T-helper 2 cell treated with Interferon-gamma antibody and Interleukin-4, amounts not matched to agents 5 μg/mL and 100 μg/mL, for 36 hours (primary cell): ENCODE data around the gene ARL3.
"Not testable (repeated sequence)": the region's sequence is repeated elsewhere in the genome, so short reads cannot be mapped to it uniquely, and the experiment has no call there.

Experiments
- DNase-seq: peaks from one replicate; pipeline ENCODE4 v3.0.0; 2021; ENCODE audit warnings: low spot score
- H3K27ac Mint-ChIP-seq: one replicate; pipeline ENCODE4 v1.8.0; 2021; ENCODE audit warnings: mild to moderate bottlenecking, mixed read lengths
- H3K27me3 Mint-ChIP-seq: one replicate; pipeline ENCODE4 v1.8.0; 2021; ENCODE audit warnings: low read depth, mixed read lengths
- H3K36me3 Mint-ChIP-seq: one replicate; pipeline ENCODE4 v1.8.0; 2021; ENCODE audit warnings: low read depth, mixed read lengths
- H3K4me1 Mint-ChIP-seq: one replicate; pipeline ENCODE4 v1.8.0; 2021; ENCODE audit warnings: low read depth, mixed read lengths
- H3K4me3 Mint-ChIP-seq: one replicate; pipeline ENCODE4 v1.8.0; 2022; ENCODE audit warnings: mild to moderate bottlenecking, moderate library complexity, mixed read lengths
- H3K9me3 Mint-ChIP-seq: one replicate; pipeline ENCODE4 v1.8.0; 2021; ENCODE audit warnings: mixed read lengths

ARL3 gene

DNA sequence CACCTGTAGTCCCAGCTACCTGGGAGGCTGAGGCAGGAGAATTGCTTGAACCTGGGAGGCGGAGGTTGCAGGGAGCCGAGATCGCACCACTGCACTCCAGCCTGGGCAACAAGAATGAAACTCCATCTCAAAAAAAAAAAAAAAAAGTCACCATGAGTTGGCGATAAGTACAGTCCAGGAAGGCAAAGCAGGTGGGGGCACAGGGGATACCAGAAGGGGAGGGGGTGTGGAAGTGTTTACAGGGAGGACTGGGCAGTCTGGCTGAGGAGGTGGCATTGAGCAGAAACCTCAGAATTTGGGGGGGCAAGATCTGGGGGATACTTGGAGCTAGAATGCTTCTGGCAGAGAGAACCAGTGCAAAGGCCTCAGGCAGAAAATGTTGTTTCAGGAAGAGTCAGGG, 46.8 kb downstream of the ARL3 start:
- H3K36me3 Mint-ChIP-seq, DNase-seq, H3K27me3 Mint-ChIP-seq, H3K27ac Mint-ChIP-seq, H3K4me1 Mint-ChIP-seq, H3K4me3 Mint-ChIP-seq, H3K9me3 Mint-ChIP-seq: not testable (repeated sequence)

GRCh38 chr10:102665904-102666509, 48.2 kb downstream of the ARL3 start:
- peaks cover 17% of the 10 kb centered on the region for H3K4me1 Mint-ChIP-seq
- no peak overlapping the region for H3K27ac Mint-ChIP-seq
- DNase-seq: no peak
- H3K27me3 Mint-ChIP-seq: no peaks in the 10 kb centered on the region
- H3K9me3 Mint-ChIP-seq: no peaks in the 10 kb centered on the region
- H3K4me3 Mint-ChIP-seq: no peak overlapping the region
- no peaks in the 10 kb centered on the region for H3K36me3 Mint-ChIP-seq

DNA sequence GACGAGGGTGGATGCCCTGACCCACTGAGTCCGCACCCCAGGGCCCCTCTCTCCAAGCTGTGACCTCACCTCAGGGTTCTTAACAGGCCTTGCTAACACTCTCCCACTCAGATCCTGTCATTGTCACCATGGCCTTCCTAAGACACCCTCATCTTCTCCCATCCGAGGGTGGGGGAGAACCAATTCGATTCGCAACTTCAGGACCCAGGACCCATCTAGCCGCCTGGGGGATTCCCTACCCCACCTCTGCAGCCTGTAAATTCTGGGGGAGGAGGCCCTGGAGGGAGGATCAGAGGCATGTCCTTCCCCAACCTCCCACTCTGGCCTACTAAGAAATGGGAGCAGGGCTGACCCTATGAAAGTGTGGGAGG, 52.6 kb downstream of the ARL3 start:
- Mint-ChIP-seq H3K9me3 (no peaks in the 10 kb centered on the region), H3K4me1 (peaks cover 27% of the 10 kb centered on the region), H3K36me3 (peaks cover 14% of the 10 kb centered on the region), H3K4me3 (peak overlapping the region; percentile 65), H3K27me3 (no peaks in the 10 kb centered on the region), H3K27ac (peak overlapping the region; percentile 84)
- peak; percentile 48 for DNase-seq

- peak overlapping the region; percentile 65 for H3K4me3 Mint-ChIP-seq
- H3K9me3 Mint-ChIP-seq: no peaks in the 10 kb centered on the region
- peak overlapping the region; percentile 84 for H3K27ac Mint-ChIP-seq
- no peaks in the 10 kb centered on the region for H3K27me3 Mint-ChIP-seq
- peaks cover 14% of the 10 kb centered on the region for H3K36me3 Mint-ChIP-seq
- H3K4me1 Mint-ChIP-seq: peaks cover 27% of the 10 kb centered on the region
- peak; percentile 84 for DNase-seq
Observed at GRCh38 chr10:102660888-102661657, 53.1 kb downstream of the ARL3 start.

- H3K27ac Mint-ChIP-seq: peak overlapping the region; percentile 65
- H3K4me3 Mint-ChIP-seq: no peak overlapping the region
- no peak for DNase-seq
- H3K27me3 Mint-ChIP-seq: no peaks in the 10 kb centered on the region
- H3K36me3 Mint-ChIP-seq: peaks cover 27% of the 10 kb centered on the region
- no peaks in the 10 kb centered on the region for H3K9me3 Mint-ChIP-seq
- H3K4me1 Mint-ChIP-seq: peaks cover 28% of the 10 kb centered on the region
Observed at GRCh38 chr10:102658802-102659201, 55.4 kb downstream of the ARL3 start.

DNA sequence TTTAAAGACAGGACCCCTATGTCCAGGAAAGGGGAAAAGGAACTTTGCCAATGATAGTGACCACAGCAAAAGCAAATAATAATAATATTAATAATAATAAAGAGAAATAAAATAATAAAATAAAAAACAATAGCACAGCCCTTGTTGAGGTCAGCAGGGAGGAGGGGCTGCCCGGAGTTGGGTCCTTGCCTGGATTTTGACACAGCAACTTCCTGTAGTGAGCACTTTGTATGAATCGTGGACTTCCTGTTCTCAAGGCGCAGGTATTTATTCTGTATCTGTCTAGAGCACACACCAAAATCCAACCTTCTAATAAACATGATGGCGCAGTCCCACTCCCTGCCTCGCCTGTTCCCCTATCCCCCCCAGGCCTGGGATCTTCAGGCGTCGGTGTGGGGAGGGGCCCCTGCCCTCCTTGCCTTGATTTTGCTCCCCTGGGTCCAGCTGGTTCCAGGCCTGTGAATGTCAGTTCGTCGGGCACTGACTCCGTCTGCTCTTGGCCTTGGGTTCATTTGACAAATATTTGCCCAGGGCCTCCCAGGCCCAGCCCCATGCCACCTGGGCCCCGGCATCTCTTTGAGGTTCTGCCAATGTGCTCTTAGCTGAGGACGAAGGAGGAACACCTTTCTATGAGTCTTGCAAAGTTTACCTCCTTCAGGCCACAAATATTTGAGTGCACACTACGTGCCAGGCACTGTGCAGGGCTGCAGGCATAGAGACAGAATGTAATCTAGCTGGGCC, 56.0 kb downstream of the ARL3 start:
- no peak for DNase-seq
- H3K9me3 Mint-ChIP-seq: no peaks in the 10 kb centered on the region

DNA sequence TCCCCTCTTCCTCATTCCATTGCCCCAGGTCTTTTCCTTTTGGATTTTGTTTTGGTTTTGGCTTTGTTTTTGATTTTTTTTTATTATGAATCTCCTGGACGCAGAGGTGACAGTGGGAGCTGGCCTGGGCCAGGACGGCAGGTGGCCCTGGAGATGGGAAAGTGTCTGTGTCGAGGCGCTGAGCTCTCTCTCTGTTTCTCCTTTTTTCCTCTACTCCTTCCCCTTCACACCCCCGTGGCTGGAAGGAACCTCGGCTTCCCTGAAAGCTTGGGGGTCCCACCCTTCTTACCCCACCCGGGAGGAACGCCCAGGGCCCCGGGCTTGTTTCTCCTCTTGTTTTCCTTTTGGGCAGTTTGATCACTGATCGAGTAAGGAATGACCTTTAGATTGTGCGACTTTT, 56.7 kb downstream of the ARL3 start:
- H3K4me3 Mint-ChIP-seq: no peak overlapping the region
- H3K4me1 Mint-ChIP-seq: peaks cover 42% of the 10 kb centered on the region
- H3K9me3 Mint-ChIP-seq: no peaks in the 10 kb centered on the region
- H3K27me3 Mint-ChIP-seq: no peaks in the 10 kb centered on the region
- no peak for DNase-seq
- H3K36me3 Mint-ChIP-seq: peaks cover 39% of the 10 kb centered on the region
- peak overlapping the region; percentile 52 for H3K27ac Mint-ChIP-seq

More for the DNA sequence above, 56.0 kb downstream of the ARL3 start:
- Mint-ChIP-seq H3K4me1 (peaks cover 35% of the 10 kb centered on the region), H3K27ac (peak overlapping the region; percentile 65), H3K36me3 (peaks cover 32% of the 10 kb centered on the region), H3K27me3 (no peaks in the 10 kb centered on the region), H3K4me3 (peak overlapping the region; percentile 22)

- peaks cover 44% of the 10 kb centered on the region for H3K36me3 Mint-ChIP-seq
- H3K27me3 Mint-ChIP-seq: no peaks in the 10 kb centered on the region
- H3K9me3 Mint-ChIP-seq: no peaks in the 10 kb centered on the region
- no peak for DNase-seq
- H3K4me1 Mint-ChIP-seq: peaks cover 47% of the 10 kb centered on the region
- H3K27ac Mint-ChIP-seq: no peak overlapping the region
- H3K4me3 Mint-ChIP-seq: no peak overlapping the region
Observed at GRCh38 chr10:102656791-102657371, 57.3 kb downstream of the ARL3 start.

DNA sequence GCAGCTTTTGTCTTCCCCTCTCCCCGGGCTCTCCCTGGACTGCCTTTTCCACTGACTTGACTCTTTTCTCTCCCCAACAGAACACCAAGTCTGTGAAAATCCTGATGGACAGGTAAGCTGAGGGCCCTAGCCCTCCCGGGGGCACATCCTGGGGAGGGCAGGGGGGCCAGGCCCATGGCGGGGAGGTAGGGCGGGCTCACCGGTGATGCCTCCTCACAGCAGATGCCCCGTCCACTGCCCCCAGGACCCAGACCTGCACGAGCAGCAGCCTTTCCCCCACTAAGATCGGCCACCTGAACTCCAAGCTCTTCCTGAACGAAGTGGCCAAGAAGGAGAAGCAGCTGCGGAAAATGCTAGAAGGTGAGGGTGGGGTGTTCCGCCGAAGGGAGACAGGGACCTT, 58.2 kb downstream of the ARL3 start:
- H3K27me3 Mint-ChIP-seq: no peaks in the 10 kb centered on the region
- H3K36me3 Mint-ChIP-seq: peaks cover 44% of the 10 kb centered on the region
- H3K4me1 Mint-ChIP-seq: peaks cover 48% of the 10 kb centered on the region
- no peak overlapping the region for H3K27ac Mint-ChIP-seq
- H3K4me3 Mint-ChIP-seq: no peak overlapping the region
- no peak for DNase-seq
- no peaks in the 10 kb centered on the region for H3K9me3 Mint-ChIP-seq

DNA sequence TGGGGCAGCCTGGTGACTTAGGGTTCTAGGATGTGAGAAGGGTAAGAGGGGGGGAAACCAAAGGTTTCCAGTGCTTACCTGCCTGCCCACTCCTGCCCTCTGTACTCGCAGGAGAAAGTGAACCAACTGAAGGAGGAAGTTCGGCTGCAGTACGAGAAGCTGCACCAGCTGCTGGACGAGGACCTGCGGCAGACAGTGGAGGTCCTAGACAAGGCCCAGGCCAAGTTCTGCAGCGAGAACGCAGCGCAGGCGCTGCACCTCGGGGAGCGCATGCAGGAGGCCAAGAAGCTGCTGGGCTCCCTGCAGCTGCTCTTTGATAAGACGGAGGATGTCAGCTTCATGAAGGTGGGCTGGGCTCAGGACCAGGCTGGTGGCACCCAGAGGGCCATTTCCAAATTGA, 59.2 kb downstream of the ARL3 start:
- Mint-ChIP-seq H3K4me3 (no peak overlapping the region), H3K27me3 (no peaks in the 10 kb centered on the region), H3K9me3 (no peaks in the 10 kb centered on the region), H3K27ac (no peak overlapping the region), H3K4me1 (peaks cover 48% of the 10 kb centered on the region), H3K36me3 (peaks cover 47% of the 10 kb centered on the region)
- DNase-seq: no peak

GRCh38 chr10:102654566-102654965, 59.6 kb downstream of the ARL3 start:
- peaks cover 47% of the 10 kb centered on the region for H3K36me3 Mint-ChIP-seq
- peaks cover 51% of the 10 kb centered on the region for H3K4me1 Mint-ChIP-seq
- no peak for DNase-seq
- no peaks in the 10 kb centered on the region for H3K27me3 Mint-ChIP-seq
- no peaks in the 10 kb centered on the region for H3K9me3 Mint-ChIP-seq
- no peak overlapping the region for H3K4me3 Mint-ChIP-seq
- H3K27ac Mint-ChIP-seq: peak overlapping the region; percentile 26

GRCh38 chr10:102653060-102653459, 61.1 kb downstream of the ARL3 start:
- Mint-ChIP-seq H3K9me3 (no peaks in the 10 kb centered on the region), H3K4me1 (peaks cover 56% of the 10 kb centered on the region), H3K27me3 (no peaks in the 10 kb centered on the region), H3K4me3 (peak overlapping the region; percentile 81), H3K36me3 (peaks cover 47% of the 10 kb centered on the region), H3K27ac (peak overlapping the region; percentile 95)
- no peak for DNase-seq

DNA sequence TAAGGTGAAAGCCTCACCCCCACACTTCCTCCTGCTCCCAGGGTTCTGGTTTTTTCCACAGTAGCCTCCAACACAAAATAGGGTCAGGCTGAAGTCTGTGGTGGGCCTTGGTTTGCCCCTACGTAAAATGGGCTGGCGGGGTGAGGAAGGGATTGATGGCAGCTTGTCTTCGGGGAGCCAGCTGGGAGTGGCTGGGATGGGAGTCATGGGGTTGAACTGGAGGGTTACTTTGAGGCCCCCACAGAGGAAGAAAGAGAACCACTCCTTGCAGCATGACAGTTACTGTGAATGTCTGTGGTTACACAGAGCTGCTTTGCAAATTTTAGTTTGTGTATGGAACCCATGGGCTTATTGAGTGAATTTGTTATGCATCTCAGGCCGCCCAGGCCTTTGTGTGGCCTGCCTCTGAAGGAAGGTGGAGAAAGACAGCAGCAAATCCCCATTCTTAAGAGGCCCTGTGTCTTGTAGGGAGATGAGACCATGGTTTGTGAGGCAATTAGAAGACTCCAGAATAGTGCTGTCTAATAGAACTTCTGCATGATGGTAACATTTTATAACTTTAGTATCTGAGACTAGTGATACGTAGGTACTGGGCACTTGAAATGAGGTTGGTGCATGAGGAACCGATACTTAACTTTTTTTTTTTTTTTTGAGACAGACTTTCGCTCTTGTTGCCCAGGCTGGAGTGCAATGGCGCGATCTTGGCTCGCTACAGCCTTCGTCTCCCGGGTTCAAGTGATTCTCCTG, 61.9 kb downstream of the ARL3 start:
- Mint-ChIP-seq H3K27ac (peak overlapping the region; percentile 95), H3K36me3 (peaks cover 43% of the 10 kb centered on the region)
- no peak for DNase-seq

More for the DNA sequence above, 61.9 kb downstream of the ARL3 start:
- H3K9me3 Mint-ChIP-seq: no peaks in the 10 kb centered on the region
- H3K4me1 Mint-ChIP-seq: peaks cover 60% of the 10 kb centered on the region
- no peaks in the 10 kb centered on the region for H3K27me3 Mint-ChIP-seq
- H3K4me3 Mint-ChIP-seq: peak overlapping the region; percentile 81
